ENCODE data around the gene SNRPA.
"Not testable (repeated sequence)": the region's sequence is repeated elsewhere in the genome, so short reads cannot be mapped to it uniquely, and the experiment has no call there.

The SNRPA gene

DNA sequence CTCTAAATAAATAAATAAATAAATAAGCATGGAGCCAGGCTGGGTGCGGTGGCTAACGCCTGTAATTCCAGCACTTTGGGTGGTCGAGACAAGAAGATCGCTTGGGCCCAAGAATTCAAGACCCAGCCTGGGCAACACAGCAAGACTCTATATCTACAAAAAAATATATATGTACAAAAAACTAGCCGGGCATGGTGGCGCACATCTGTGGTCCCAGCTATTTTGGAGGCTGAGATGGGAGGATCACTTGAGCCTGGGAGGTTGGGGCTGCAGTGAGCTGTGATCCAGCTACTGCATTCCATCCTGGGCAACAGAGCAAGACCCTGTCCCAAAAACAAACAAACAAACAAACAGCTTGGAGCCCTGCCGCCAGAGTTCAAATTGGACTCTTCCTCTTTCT lies 3.5 kb upstream of the SNRPA start:
- DNase-seq = no peak

DNA sequence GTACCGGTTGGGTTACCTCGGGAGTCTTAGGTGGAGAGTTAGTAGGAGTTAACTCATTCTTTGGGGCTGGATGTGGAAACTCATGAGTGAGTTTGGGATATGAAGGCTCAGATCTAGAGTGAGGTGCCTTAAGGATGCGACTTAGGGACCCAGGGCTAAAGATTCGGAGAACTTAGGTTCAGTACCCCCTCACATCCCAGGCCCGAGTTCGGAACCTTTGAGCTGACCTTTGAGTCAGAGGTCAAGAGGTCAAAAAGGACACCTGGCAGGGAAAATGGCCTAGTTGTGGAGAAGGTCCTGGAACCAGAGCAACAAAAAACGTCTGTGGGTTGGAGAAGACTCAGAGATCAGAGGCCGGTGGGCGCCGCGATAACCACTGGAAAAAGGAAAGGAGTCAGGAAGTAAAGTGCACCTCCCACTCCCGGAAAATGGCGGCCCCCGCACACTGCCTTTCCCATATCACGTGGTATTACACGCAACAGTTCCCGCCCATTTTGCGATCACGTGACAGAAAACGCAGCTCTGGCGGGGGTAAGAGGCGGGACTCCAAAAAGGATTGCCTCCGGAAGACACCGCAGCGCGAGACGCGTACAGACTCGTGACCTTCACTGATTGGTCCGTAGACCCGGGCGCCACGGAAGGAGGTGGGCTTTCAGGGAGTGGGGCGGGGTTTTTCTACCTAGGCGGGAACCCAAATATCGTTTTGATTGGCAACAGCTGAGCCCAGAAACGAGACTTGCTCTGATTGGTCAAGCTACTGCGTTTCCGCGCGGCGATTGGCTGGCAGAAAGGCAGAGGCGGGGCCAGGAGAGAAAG lies 737 bp upstream of the SNRPA start, which contains the start of gene ACTMAP:
Gene ACTMAP (minus strand): TSS at position 420 of the 816 bp plus-strand sequence. CDS start 674 bp downstream, outside the sequence.
- peak; percentile 100 for DNase-seq

DNA sequence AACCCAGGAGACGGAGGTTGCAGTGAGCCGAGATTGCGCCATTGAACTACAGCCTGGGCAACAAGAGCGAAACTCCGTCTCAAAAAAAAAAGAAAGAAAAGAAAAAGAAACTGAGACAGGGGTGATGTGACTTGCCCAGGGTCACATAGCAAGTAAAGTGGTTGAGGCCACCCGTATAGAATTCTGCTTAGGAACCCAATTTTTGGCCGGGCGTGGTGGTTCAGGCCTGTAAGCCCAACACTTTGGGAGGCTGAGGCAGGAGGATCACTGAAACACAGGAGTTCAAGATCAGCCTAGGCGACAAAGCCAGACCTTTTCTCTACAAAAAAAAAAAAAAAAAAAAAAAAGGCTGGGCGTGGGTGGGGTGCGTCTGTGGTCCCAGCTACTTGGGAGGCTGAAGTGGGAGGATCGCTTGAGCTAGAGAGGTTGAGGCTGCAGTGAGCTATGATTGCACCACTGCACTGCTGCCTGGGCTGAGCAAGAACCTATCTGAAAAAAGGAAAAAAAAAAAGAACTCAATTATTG lies 1.3 kb downstream of the SNRPA start:
- peak; percentile 43 for DNase-seq

DNA sequence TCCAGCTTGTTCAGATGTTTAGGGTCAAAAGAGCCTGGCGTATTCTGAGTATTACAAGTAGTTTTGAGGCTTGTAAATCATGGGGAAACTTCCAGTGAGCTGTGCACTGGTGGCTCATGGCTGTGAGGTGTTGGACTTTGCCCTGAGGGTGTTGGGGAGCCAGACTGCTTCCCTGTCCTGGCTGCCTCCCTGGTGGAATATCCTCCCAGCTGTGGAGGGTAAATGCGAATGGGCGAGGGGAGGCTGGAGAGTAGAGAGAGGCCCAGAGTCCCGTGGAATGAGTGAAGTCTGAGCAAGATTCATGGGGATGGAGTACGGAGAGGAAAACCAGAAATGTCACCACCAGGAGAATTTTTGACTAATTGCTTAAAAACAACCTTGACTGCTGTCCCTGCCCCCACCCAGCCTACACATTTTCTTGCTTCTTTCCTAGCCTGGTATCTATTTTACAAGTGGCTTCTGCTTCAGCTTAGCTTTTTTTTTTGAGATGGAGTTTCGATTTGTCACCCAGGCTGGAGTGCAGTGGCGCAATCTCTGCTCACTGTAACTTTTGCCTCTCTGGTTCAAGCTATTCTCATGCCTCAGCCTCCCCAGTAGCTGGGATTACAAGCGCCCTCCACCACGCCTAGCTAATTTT lies 3.7 kb downstream of the SNRPA start:
- DNase-seq = peak; percentile 76

DNA sequence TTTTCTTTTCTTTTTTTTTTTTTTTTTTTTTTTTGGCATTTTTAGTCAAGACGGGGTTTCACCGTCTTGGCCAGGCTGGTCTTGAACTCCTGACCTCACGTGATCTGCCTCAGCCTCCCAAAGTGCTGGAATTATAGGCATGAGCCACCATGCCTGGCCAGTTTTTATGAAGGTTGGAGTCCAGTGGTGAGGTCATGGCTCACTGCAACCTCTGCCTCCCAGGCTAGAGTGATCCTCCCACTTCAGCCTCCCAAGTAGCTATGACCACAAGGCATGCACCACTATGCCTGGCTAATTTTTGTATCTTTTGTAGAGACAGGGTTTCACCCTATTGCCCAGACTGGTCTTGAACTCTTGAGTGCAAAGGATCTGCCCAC lies 4.2 kb downstream of the SNRPA start:
- DNase-seq = no peak

DNA sequence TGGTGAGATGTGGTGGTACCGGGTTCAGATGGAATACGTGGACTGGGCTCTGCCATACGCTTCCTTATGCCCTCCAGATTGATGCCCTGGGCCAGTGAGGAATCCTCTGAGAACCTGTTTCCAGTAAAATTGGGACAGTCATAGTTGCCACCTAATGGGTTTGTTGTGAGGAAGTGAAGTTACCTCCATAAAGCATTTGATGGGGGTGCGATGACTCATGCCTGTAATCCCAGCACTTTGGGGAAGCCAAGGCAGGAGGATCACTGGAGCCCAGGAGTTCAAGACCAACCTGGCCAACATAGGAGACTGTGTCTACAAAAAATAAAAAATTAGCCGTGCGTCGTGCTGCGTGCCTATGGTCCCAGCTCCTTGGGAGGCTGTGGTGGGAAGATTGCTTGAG lies 4.8 kb downstream of the SNRPA start:
- no peak for DNase-seq

DNA sequence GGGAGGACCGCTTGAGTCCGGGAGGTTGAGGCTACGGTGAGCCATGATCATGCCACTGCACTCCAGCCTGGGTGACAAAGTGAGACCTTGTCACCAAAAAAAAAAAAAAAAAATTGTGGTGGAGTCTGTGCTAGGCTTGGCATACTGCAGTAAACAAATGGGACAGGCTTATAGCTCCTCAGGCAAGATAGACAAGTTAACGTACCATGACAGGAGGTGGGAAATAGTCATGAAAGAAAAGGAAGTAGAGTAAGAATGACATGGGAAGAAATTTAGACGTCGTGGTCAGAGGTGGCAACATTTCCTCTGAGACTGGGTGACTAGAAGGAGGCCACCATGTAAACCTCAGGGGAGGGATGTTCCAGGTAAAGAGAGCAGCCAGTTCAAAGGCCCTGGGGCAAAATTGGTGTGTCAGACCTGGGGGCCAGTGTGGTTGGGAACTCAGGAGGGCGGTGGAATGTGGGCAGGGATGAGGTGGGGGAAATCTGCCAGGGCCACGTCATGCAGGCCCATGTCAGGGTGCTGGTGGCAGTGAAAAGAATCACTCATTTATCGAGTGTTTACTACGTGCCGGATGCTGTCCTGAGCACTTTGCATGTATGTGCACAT lies 5.6 kb downstream of the SNRPA start:
- DNase-seq = peak; percentile 40

DNA sequence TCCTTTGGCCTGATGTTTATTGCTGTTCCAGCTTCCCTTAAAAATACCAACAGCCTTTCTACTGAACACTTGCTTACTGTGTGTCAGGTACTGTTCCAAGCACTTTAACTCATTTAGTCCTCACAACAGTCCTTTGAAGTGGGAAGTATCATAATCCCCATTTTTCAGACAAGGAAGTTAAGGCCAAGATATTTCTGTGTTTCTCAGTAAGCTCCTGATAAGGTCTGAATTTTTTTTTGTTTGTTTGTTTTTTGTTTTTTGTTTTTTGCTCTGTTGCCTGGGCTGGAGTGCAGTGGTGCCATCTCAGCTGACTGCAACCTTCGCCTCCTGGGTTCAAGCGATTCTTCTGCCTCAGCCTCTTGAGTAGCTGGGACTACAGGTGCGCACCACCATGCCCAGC lies 7.5 kb downstream of the SNRPA start:
- DNase-seq = no peak

DNA sequence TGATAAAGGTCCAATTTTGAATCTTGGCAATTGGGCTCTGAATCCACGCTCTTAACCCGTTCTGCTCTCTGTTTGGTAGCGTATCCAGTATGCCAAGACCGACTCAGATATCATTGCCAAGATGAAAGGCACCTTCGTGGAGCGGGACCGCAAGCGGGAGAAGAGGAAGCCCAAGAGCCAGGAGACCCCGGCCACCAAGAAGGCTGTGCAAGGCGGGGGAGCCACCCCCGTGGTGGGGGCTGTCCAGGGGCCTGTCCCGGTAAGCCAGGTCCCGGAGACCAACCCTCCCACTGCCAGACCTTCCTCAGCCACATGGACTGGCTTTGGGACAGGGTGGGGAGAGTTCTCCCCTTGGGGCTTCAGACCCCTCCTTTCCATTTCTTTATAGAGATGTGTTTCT lies 8.3 kb downstream of the SNRPA start:
- no peak for DNase-seq

DNA sequence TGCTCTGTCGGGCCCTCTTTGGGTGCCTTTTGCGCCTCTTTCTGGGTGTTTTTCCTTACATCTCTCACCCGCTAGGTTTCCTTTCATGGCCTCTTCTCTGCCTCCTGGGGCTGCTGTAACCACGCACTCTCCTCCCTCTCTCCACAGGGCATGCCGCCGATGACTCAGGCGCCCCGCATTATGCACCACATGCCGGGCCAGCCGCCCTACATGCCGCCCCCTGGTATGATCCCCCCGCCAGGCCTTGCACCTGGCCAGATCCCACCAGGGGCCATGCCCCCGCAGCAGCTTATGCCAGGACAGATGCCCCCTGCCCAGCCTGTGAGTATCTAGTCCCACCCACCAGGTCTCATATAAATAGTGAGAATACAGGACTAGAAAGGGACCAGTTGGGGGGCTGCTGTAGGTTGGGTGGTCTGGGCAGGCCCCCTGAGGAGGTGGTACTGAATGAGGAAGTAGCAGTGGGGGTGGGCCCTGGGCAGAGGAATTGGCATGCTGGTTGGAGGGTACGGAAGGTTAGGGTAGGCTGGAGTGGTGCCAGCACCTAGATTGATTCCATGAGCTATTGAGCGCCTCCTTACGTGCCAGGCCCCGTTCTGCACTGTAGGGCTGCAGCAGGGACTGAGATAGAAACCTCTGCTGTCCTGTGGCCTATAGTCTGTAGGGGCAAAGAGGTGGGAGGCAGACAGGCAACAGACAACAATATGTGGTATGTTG lies 11.9 kb downstream of the SNRPA start:
- no peak for DNase-seq

DNA sequence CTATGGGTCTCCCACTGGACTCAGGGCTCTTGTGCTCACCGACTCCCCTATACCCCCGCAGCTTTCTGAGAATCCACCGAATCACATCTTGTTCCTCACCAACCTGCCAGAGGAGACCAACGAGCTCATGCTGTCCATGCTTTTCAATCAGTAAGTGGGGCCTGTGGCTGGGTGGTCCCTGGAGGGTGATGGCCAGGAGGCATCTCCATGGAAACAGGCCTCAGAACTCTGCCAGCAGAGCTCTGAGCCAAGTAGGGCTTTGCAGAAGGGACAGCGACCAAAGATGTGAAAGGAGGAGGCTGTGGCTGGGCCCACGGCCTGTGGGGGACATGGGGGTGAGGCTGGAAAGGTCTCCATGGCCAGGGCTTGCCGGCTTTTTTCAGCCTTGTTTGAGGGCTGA lies 12.5 kb downstream of the SNRPA start:
- DNase-seq = no peak

DNA sequence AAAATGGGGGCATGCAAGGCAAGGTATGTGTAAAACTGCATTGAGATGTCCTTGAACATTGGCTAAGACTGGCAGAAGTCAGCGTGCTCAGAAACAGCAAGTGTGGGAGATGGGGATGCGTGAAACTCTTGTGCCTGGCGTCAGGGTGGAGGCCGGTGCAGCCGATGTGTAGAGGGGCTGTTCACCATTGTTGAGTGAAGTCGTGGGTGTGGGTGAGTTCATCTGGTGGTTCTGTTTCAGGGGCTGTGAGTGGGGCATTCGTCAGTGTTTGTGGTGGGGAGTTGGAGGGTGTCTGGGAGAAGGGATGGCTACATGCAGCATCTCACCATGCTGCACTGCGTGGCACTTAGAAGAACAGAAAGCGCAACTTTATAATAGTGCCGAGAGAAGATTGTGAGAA lies 13.0 kb downstream of the SNRPA start:
- DNase-seq = no peak

DNA sequence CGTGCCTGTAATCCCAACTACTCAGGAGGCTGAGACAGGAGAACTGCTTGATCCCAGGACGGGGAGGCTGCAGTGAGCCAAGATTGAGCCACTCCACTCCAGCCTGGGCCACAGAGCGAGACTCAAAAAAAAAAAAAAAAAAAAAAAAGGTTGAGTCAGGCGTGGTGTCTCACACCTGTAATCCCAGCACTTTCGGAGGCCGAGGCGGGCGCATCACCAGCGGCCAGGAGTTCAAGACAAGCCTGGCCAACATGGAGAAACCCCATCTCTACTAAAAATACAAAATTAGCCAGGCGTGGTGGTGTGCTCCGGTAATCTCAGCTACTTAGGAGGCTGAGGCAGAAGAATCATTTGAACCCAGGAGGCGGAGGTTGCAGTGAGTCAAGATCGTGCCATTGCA lies 15.4 kb downstream of the SNRPA start:
- DNase-seq = not testable (repeated sequence)

DNA sequence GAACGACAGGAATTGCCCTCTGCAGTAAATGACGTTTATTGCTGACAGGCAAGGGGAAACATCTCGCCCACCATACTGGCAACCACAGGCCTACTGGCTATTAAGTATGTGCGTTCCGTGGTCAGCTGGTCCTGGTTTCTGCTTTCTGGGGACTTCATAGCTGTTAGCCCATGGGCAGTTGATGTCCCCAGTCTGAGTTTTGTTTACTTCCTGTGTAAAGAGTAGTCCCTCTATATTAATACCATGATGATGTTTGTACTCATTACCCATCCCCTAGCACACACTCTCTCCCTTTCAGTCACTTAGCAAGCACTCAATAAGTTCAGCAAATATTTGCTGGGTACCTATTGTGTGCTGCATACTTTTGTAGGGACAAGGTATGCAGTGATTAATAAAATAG lies 17.9 kb downstream of the SNRPA start:
- no peak for DNase-seq

DNA sequence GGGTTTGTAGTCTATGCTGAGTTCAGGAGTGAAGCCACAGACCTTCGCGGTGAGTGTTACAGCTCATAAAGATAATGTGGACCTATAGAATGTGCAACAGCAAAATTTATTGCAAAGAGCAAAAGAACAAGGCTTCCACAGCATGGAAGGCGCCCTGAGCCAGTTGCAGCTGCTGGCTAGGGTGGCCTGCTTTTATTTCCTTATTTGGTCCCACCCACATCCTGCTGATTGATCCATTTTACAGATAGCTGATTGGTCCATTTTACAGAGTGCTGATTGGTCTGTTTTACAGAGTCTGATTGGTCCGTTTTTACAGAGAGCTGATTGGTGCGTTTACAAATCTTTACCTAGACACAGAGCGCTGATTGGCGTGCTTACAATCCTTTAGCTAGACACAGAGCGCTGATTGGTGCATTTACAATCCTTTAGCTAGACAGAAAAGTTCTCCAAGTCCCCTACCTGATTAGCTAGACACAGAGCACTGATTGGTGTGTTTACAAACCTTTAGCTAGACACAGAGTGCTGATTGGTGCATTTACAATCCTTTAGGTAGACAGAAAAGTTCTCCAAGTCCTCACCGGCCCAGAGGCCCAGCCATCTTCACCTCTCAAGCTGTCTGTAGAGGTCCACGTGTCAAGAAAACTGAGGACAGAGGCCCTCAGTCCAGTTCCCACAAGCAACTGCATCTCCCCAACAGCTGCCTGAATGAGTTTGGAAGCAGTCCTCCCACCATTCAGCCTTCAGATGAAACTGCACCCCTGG lies 20.3 kb downstream of the SNRPA start:
- DNase-seq = not testable (repeated sequence)

DNA sequence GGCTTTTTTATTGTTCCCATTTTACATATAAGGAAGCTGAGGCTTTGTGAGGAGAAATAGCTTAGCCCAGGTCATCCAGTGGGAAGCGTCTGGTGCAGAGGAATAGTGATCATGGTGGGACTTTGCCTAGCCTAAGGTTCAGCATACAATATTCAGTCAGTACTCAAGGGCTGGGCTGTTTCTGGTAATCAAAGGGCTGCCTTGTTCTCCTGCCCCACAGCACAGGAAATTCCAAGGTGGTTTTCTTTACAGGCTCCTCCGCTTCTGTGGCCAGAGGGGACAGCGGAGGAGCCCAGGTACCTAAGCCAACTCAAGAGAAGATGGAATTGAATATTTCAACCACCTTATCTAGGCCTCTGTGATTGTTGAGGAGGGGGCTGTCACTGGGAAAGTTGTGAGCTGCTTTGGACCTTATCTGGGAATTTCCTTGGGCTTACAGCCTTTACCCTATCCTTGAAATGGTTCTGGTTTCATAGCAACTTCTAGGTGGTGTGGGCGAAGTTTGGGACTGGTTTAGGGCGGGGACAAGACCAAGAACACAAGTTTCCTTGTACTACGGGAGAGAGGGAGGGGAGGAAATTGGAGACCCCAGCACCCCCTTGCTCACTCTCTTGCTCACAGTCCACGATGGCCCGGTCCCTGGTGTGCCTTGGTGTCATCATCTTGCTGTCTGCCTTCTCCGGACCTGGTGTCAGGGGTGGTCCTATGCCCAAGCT lies 24.1 kb downstream of the SNRPA start, which contains the start of gene MIA:
Gene MIA (plus strand): TSS at position 606 of the 716 bp plus-strand sequence. CDS start 22 bp downstream, at position 628.
- no peak for DNase-seq

DNA sequence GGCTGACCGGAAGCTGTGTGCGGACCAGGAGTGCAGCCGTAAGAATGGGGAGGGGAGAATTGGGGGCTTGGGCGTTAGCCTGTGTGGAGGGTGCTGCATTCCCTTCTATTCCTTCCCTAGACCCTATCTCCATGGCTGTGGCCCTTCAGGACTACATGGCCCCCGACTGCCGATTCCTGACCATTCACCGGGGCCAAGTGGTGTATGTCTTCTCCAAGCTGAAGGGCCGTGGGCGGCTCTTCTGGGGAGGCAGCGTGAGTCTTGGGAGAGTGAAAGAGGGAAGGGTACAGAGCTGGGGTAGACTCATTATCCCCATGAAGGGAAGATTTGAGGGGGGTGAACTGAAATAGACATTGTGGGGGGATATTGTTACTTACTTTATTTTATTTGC lies 24.6 kb downstream of the SNRPA start:
- DNase-seq = no peak

DNA sequence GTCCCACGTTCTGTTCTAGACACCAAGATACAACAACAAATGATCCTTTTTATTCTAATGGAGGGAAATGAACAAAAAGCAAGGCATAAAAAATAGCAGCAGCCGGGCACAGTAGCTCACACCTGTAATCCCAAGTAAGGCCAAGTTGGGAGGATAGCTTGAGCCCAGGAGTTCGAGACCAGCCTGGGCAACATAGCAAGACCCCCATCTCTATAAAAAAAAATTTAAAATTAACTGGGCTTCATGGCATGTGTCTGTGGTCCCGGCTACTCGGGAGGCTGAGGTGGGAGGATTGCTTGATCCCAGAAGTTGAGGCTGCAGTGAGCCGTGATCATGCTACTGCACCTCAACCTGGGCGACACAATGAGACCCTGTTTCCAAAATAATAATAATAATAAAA lies 25.4 kb downstream of the SNRPA start:
- no peak for DNase-seq

DNA sequence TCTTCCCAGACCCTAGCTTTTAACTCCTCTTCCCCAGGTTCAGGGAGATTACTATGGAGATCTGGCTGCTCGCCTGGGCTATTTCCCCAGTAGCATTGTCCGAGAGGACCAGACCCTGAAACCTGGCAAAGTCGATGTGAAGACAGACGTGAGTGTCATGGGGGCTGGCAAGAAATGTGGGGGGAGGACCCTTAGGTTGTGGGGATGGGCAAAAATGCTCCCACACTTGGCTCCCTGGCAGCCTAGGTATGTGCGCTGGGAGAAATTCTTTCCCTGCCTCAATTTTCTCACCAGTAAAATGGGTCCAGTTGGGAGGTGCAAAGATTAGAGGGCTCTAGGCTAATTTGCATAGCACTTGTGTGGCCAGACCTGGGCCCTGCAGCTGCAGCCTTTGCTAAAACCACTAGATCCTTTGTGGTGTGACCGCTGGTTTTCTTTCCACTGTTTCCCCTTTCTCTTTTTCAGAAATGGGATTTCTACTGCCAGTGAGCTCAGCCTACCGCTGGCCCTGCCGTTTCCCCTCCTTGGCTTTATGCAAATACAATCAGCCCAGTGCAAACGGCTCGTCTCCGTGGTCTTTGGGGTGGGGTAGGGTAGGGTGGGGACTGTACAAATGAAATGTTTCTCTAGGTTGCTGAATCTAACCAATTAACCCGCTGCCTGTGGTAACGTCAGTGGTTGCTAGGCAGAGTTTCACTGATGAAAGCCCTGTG lies 26.1 kb downstream of the SNRPA start:
- peak; percentile 91 for DNase-seq

DNA sequence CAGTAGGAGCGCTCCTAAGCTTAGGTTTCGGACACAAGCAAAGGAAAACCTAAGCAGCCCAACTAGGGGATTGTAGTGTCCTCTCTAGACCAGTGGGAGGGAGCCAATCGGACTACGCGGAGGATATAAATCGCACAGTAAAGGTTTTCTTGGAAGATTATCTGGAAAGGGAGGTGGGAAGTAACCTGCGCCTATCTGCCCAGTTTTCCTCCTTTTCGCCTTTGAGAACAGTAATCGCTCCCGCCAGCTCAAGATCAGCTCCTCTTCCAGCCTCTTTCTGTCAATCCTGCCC lies 26.6 kb downstream of the SNRPA start:
- no peak for DNase-seq
